ENCODE measurements around the gene CD47. TPM values are rescaled to one million over a fixed set of nuclear protein-coding genes. Genes with fewer than 3 reads are reported as not detected.

CD47 gene
- total RNA-seq, 1 experiment from 2014 or later, result 28.3 TPM

DNA sequence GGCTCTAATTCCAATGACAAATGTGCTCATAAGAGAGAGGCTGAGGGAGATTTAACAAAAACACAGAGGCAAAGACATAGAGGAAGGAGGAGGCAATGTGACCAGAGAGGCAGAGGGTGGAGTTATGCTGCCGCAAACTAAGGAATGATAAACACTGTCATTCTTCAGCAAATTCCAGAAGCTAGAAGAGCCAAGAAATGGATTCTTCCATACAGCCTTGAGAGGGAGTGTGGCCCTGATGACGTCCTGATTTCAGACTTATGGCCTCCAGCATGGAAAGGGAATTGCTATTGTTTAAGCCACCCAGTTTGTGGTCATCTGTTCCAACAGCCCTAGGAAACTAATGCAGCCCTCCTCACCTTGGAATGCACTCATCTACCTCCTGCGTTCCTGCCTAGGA is 30.5 kb downstream of the CD47 start:
- DNase-seq (ENCODE audit: extremely low read depth, low read depth), result no peak

- DNase-seq (ENCODE audit: extremely low read depth, low read depth), result no peak
Observed at GRCh38 chr3:108055931-108056330, 34.9 kb downstream of the CD47 start.

GRCh38 chr3:108054935-108055334 is 35.9 kb downstream of the CD47 start:
- DNase-seq (ENCODE audit: extremely low read depth, low read depth), result no peak

DNA sequence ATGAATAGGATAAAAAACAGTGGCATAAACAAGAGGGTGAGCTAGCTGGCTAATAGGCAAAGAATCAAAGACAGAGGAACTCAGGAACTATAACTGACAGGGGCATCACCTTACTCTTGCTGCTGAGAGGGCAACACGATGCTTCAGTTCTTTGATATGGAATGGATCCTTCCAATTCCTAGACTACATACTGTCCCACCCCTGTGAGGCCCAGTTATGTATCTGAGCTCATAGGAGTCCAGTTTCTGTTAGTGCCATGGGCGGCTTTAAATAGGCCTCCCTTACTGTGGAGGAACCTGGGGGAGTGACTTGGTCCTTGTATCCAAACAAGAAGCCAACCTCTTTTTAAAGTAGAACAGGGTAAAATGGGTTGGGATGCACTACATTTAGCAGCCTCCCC is 37.3 kb downstream of the CD47 start:
- DNase-seq (ENCODE audit: extremely low read depth, low read depth), result no peak

DNA sequence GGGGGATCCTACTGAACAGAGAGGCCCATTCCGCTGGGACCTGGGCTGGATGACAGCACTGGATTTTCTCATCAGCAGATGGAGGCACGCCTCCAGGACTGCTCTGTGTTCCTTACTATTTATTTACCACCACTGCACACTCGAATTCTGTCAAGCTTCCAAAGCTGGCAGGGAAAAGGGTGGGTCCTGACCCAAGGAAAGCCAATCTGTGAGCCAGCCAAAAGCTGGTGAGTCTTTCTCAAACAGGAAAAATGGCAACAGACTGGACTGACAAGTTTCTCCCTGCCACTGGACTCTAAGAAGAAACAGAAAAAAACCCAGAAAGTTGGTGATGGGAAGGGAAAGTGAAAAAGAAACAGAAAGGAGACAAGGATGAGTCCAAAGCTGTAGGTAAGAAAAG is 37.8 kb downstream of the CD47 start:
- no peak for DNase-seq (ENCODE audit: extremely low read depth, low read depth)

GRCh38 chr3:108051005-108051404 is 39.8 kb downstream of the CD47 start:
- no peak for DNase-seq (ENCODE audit: extremely low read depth, low read depth)

DNA sequence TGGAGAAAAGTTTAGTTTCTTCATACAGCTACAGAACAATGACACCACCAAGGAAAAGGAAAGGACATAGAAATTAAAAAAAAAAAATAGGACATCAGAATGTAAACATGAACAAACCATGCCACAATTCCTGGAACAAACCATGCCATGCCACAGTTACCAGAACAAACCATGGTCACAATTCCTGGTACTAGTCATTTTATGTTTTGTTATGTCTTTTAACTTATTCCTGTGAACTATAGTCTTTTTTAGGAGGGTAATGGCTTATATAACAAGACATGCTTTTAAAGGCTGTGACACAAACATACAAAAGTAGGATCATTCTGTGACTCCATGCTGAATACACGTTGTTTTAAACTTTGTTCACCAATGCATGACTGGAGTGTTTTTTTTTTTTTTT is 42.8 kb downstream of the CD47 start:
- no peak for DNase-seq (ENCODE audit: extremely low read depth, low read depth)

- no peak for DNase-seq (ENCODE audit: extremely low read depth, low read depth)
Observed at GRCh38 chr3:108046247-108046646, 44.6 kb downstream of the CD47 start.

- DNase-seq (ENCODE audit: extremely low read depth, low read depth), result no peak
Observed at GRCh38 chr3:108044699-108045098, 46.1 kb downstream of the CD47 start.

DNA sequence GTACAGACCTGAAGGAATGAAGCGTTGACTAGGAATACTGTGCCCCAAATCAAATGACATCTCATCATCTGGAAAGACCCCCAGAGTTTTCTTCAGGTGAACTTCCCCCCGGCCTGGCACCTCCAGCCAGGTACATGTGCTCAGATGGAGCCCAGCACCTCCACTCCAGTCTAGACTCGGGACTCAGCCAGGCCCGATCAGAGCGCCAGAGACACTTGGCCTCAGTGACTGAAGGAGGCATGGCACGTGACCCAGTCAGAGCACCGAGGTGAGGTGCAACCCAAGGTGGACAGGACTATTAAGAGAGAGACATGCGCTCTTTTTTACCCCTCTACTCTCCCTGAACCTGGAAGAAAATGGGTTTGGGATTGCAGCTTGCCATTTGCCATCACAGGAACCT is 48.5 kb downstream of the CD47 start:
- DNase-seq (ENCODE audit: extremely low read depth, low read depth), result no peak

DNA sequence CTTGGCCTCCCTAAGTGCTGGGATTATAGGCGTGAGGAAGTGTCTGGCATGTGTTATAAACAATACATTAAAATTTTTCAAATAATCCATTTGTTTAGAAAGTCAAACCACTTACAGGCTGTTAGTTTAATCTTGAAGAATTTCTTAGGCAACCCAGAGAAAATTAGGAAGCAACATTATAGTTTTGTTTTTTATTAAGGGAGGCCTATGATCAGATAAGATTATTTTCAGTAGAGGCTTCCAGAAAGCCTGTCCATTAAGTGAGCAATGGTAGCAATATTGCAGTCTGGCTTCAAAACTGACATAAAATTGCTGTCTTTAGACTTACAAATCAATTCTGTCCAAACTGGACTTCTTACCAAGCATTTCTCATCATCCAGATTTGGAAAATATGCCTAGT is 49.6 kb downstream of the CD47 start:
- no peak for DNase-seq (ENCODE audit: extremely low read depth, low read depth)

GRCh38 chr3:108037770-108038169 is 53.1 kb downstream of the CD47 start:
- DNase-seq (ENCODE audit: extremely low read depth, low read depth), result no peak

DNA sequence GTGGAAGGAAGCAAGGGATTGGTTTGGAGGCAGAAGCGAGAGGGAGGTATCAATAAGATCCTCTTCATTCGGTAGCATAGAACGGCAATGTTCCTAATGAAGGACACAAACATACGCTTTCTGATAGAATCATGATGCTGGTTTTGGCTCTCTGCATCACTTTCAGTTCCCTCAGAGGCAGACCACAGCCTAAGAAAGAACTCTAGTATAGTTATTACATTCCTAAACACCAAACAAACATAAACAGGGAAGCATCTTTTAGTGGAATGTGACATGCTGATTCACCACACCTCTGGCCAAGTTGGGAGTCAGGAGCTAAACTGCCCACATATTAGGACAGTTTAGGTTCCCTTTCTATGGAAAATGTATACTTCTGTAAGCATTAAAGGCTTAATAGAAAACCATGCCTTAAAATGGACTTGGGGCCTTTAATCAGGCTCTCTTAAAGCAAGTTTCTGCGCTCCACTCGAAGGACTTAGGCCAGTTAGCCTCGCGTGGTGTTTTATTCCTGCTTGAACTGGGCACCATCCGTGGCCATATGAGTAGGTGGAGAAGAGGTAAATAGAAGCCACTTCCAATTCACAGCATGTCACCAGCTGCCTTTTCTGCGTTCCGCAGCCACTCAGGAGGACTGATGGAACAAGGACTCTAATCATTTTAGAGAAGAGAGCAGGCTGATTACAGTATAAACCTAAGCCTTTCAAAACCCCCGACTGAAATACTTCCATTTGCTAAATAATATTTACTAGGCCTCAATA is 53.7 kb downstream of the CD47 start:
- no peak for DNase-seq (ENCODE audit: extremely low read depth, low read depth)

GRCh38 chr3:108036401-108036800 is 54.4 kb downstream of the CD47 start:
- DNase-seq (ENCODE audit: extremely low read depth, low read depth), result no peak

DNA sequence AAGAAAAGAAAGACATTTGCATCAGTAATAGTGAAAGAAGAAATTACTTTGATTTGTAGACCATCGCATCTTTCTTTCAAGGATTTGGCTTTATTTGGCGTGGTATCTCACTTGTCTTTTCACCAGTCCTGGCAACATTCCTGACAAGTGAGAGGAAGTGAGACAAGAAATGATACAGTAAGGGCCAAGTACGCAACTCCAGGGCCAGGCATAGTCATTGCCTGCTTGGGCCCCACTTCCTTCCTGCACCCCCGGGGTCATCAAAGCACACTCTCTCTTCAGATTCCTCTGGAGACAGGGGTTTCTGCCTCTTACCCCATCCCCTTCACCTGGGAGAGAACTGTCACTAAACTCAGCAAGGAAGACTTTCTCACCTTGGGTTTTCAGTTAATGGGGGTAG is 55.1 kb downstream of the CD47 start:
- DNase-seq (ENCODE audit: extremely low read depth, low read depth), result no peak

DNA sequence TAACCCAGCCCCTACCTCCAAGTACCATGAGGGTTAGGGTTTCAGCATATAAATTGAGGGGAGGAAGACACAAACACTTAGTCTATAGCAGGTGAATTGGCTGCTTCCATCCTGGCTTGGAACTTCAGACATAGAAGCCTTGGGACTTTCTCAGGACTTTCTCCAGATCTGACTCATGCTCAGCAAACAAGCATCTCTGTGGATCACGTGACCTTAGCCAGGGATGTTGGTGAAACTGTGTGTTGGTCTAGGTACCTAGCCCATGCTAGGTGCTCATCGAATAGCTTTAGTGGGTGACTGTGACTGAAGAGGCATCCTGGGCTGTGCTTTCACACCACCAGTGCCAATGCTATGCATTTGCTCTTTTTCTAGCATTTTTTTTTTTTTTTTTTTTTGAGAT is 58.9 kb downstream of the CD47 start:
- DNase-seq (ENCODE audit: extremely low read depth, low read depth), result no peak

DNA sequence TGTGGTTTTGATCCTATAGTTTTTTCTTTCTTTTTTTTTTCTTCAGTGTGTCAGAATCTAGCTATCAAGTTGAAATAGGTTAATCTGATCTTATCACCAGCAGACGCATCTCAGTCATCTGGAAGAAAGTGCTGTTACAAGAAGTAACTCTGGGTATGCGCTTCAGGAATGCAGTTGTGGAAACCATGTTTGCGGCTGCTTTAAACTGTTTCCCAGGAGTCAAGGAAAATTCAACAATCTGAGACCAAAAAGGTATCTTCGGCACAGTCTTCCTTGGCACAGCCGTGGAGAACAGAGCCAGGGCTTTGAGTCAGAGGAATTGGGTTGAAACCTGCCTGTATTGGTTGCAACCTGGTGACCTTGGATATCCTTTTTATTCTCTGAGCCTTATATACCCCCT is 59.9 kb downstream of the CD47 start:
- DNase-seq (ENCODE audit: extremely low read depth, low read depth), result no peak

GRCh38 chr3:108029466-108029865 is 61.4 kb downstream of the CD47 start:
- no peak for DNase-seq (ENCODE audit: extremely low read depth, low read depth)

GRCh38 chr3:108028896-108029295 is 61.9 kb downstream of the CD47 start:
- DNase-seq (ENCODE audit: extremely low read depth, low read depth), result no peak

DNA sequence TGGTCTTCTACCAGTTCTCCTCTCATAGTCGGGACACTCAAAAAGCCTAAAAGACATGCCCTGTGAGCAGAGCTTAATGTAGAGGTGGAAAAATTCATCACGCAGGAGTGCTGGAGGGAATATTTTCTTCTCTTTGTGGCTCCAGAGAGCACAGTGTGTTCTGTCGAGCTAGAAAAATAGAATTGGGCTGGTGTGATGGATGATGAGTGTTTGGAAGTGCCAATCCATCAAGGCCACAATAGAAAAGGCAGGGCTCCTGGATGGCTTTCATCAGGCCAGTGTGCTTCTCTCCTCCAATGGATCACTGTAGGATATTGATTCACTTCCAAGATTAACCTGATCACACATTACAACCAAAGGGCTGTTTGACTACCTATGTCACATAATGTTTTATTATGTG is 65.7 kb downstream of the CD47 start:
- no peak for DNase-seq (ENCODE audit: extremely low read depth, low read depth)

DNA sequence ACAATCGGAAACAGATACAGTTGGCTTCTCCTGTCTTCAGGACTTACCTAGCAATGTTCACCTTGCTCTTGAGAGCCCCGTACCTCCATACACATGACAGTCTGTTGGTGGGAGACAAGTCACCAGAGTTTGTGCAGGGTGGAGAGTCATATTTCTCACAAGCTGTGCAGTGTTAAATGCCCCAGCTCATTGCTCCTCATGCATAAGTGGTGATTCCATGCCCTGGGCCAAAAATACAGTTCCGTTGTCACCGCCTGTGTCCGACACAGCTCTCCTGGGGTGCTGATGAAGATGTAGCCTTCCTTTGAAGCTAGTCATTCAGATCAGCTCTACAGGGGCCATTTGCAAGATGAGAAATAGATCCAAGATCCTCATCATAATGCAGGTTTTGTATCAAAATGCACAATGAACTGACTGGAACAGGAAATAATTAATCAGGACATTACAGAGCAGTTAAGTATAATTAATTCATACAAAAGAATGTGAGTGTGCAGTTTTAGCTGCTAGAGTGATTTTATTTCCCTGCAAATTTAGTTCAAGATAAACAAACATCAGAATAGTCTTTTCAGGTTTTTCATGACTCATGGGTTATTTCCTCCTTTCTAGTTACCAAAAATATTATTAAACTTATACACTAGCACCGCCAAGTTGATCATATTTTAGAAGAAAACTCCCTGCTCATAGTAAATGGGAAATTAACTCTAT is 66.5 kb downstream of the CD47 start:
- DNase-seq (ENCODE audit: extremely low read depth, low read depth), result no peak

Measured in NCI-H460 (cell line).